NOMO-1 treated with dmso at 0.1 percent for 144 hours (cell line): Measurements from ENCODE around the gene TSPEAR.
A peak's percentile ranks its signal among the peaks of the same experiment; 100 is the strongest.

Experiments used
- DNase-seq: peaks from one replicate; lab custom pipeline; 2025; ENCODE audit not compliant: unreplicated experiment; lab: John Stamatoyannopoulos, UW

Gene TSPEAR

GRCh38 chr21:44741921-44742320 is 30.5 kb upstream of the TSPEAR start:
- DNase-seq = no peak

GRCh38 chr21:44740742-44741141 is 29.4 kb upstream of the TSPEAR start:
- DNase-seq = no peak

- DNase-seq = no peak
These were observed 27.9 kb upstream of the TSPEAR start for GRCh38 chr21:44739316-44739715.

GRCh38 chr21:44738621-44739020 is 27.2 kb upstream of the TSPEAR start:
- DNase-seq = no peak

GRCh38 chr21:44737706-44738354 is 26.5 kb upstream of the TSPEAR start:
- no peak for DNase-seq

GRCh38 chr21:44736291-44737004 is 25.1 kb upstream of the TSPEAR start:
- no peak for DNase-seq

- no peak for DNase-seq
These were observed 24.4 kb upstream of the TSPEAR start for GRCh38 chr21:44735821-44736220.

- no peak for DNase-seq
These were observed 23.5 kb upstream of the TSPEAR start for GRCh38 chr21:44734841-44735240.

GRCh38 chr21:44734026-44734745 is 22.8 kb upstream of the TSPEAR start:
- no peak for DNase-seq

- DNase-seq = no peak
These were observed 21.6 kb upstream of the TSPEAR start for GRCh38 chr21:44732956-44733355.

GRCh38 chr21:44732263-44732662 is 20.9 kb upstream of the TSPEAR start:
- DNase-seq = no peak

GRCh38 chr21:44730951-44731579 is 19.7 kb upstream of the TSPEAR start:
- peak; percentile 18 for DNase-seq

- no peak for DNase-seq
These were observed 18.6 kb upstream of the TSPEAR start for GRCh38 chr21:44730028-44730395.

- DNase-seq = no peak
These were observed 18.1 kb upstream of the TSPEAR start for GRCh38 chr21:44729336-44730027.

- DNase-seq = no peak
These were observed 17.3 kb upstream of the TSPEAR start for GRCh38 chr21:44728716-44729115.

- no peak for DNase-seq
These were observed 16.4 kb upstream of the TSPEAR start for GRCh38 chr21:44727757-44728156.

- no peak for DNase-seq
These were observed 15.9 kb upstream of the TSPEAR start for GRCh38 chr21:44727321-44727720.

- DNase-seq = no peak
These were observed 15.5 kb upstream of the TSPEAR start for GRCh38 chr21:44726826-44727225.

- DNase-seq = no peak
These were observed 13.6 kb upstream of the TSPEAR start for GRCh38 chr21:44724926-44725325.

- DNase-seq = no peak
These were observed 12.8 kb upstream of the TSPEAR start for GRCh38 chr21:44724196-44724595.
